ENCODE measurements around the gene NOSTRIN.

The NOSTRIN gene

GRCh38 chr2:168784993-168785392 is 17.4 kb upstream of the NOSTRIN start:
- Histone ChIP-seq H3K4me2 (ENCODE audit: low read depth, low read length, poor library complexity, severe bottlenecking) (no peak overlapping the region), H3K27me3 (ENCODE audit: insufficient read depth, low read length, poor library complexity, severe bottlenecking) (no peaks in the 10 kb centered on the region), H3K36me3 (ENCODE audit: insufficient read depth, low read length) (no peaks in the 10 kb centered on the region), H3K9me3 (ENCODE audit: insufficient read depth, low read depth, low read length) (no peaks in the 10 kb centered on the region), H4K20me1 (ENCODE audit: insufficient read depth, low read length, poor library complexity, severe bottlenecking) (no peaks in the 10 kb centered on the region), H3K79me2 (ENCODE audit: insufficient read depth, low read length) (no peaks in the 10 kb centered on the region), H3K4me1 (ENCODE audit: insufficient read depth, low read length, poor library complexity, severe bottlenecking) (no peaks in the 10 kb centered on the region), H3K4me3 (ENCODE audit: low read length, poor library complexity, severe bottlenecking) (no peak overlapping the region), H3F3A (ENCODE audit: low read depth) (no peaks in the 10 kb centered on the region), H2AFZ (ENCODE audit: low read length) (no peak overlapping the region), H3K9ac (ENCODE audit: low read depth, low read length, poor library complexity, severe bottlenecking) (no peak overlapping the region), H3K9me2 (replicated peaks; ENCODE audit: low read depth, low read length) (no peaks in the 10 kb centered on the region)
- TF ChIP-seq CTCF (conservative IDR thresholded peaks at IDR 0.05; ENCODE audit: low read length) (no peak), EZH2phosphoT487 (IDR thresholded peaks at IDR 0.05; ENCODE audit: borderline replicate concordance) (no peak)

- no peak overlapping the region for H3K4me2 ChIP-seq (ENCODE audit: low read depth, low read length, poor library complexity, severe bottlenecking)
Measured at GRCh38 chr2:168787098-168787781, 15.2 kb upstream of the NOSTRIN start.

GRCh38 chr2:168787782-168788376 is 14.6 kb upstream of the NOSTRIN start:
- Histone ChIP-seq H3K9ac (ENCODE audit: low read depth, low read length, poor library complexity, severe bottlenecking) (no peak overlapping the region), H3K36me3 (ENCODE audit: insufficient read depth, low read length) (no peaks in the 10 kb centered on the region), H4K20me1 (ENCODE audit: insufficient read depth, low read length, poor library complexity, severe bottlenecking) (no peaks in the 10 kb centered on the region), H3F3A (ENCODE audit: low read depth) (no peaks in the 10 kb centered on the region), H3K9me3 (ENCODE audit: insufficient read depth, low read depth, low read length) (no peaks in the 10 kb centered on the region), H3K9me2 (replicated peaks; ENCODE audit: low read depth, low read length) (no peaks in the 10 kb centered on the region), H3K4me1 (ENCODE audit: insufficient read depth, low read length, poor library complexity, severe bottlenecking) (no peaks in the 10 kb centered on the region), H3K4me3 (ENCODE audit: low read length, poor library complexity, severe bottlenecking) (no peak overlapping the region), H2AFZ (ENCODE audit: low read length) (no peak overlapping the region), H3K79me2 (ENCODE audit: insufficient read depth, low read length) (no peaks in the 10 kb centered on the region), H3K4me2 (ENCODE audit: low read depth, low read length, poor library complexity, severe bottlenecking) (no peak overlapping the region), H3K27me3 (ENCODE audit: insufficient read depth, low read length, poor library complexity, severe bottlenecking) (no peaks in the 10 kb centered on the region)
- TF ChIP-seq EZH2phosphoT487 (IDR thresholded peaks at IDR 0.05; ENCODE audit: borderline replicate concordance) (no peak), CTCF (conservative IDR thresholded peaks at IDR 0.05; ENCODE audit: low read length) (no peak)

More at GRCh38 chr2:168787098-168787781, 15.2 kb upstream of the NOSTRIN start:
- TF ChIP-seq CTCF (conservative IDR thresholded peaks at IDR 0.05; ENCODE audit: low read length) (no peak), EZH2phosphoT487 (IDR thresholded peaks at IDR 0.05; ENCODE audit: borderline replicate concordance) (no peak)
- no peak overlapping the region for H3K4me3 ChIP-seq (ENCODE audit: low read length, poor library complexity, severe bottlenecking)
- H3K27me3 ChIP-seq (ENCODE audit: insufficient read depth, low read length, poor library complexity, severe bottlenecking) = no peaks in the 10 kb centered on the region
- H3K9ac ChIP-seq (ENCODE audit: low read depth, low read length, poor library complexity, severe bottlenecking) = no peak overlapping the region
- H3F3A ChIP-seq (ENCODE audit: low read depth) = no peaks in the 10 kb centered on the region
- H3K9me2 ChIP-seq (replicated peaks; ENCODE audit: low read depth, low read length) = no peaks in the 10 kb centered on the region
- no peaks in the 10 kb centered on the region for H3K9me3 ChIP-seq (ENCODE audit: insufficient read depth, low read depth, low read length)
- H3K36me3 ChIP-seq (ENCODE audit: insufficient read depth, low read length) = no peaks in the 10 kb centered on the region
- no peaks in the 10 kb centered on the region for H3K4me1 ChIP-seq (ENCODE audit: insufficient read depth, low read length, poor library complexity, severe bottlenecking)
- H4K20me1 ChIP-seq (ENCODE audit: insufficient read depth, low read length, poor library complexity, severe bottlenecking) = no peaks in the 10 kb centered on the region
- no peaks in the 10 kb centered on the region for H3K79me2 ChIP-seq (ENCODE audit: insufficient read depth, low read length)
- no peak overlapping the region for H2AFZ ChIP-seq (ENCODE audit: low read length)
